PFSK-1 (cell line): ENCODE results near the gene GPAM.

Experiments
- FOXP2 ChIP-seq: optimal IDR thresholded peaks from 2 replicates; pipeline ENCODE3; 2011; ENCODE audit warnings: borderline replicate concordance, control low read depth, inconsistent platforms; ENCODE audit not compliant: insufficient read depth; ENCODE audit errors: extremely low read length, extremely low read depth
- POLR2AphosphoS5 ChIP-seq: IDR thresholded peaks from 2 replicates; pipeline ENCODE4 v1.6.1; 2012; ENCODE audit warnings: low read depth, mild to moderate bottlenecking, control low read depth, low read length, moderate library complexity
- SIN3A ChIP-seq: IDR thresholded peaks from 2 replicates; pipeline ENCODE4 v1.6.1; 2012; ENCODE audit warnings: mild to moderate bottlenecking, low read length, moderate library complexity, borderline replicate concordance; ENCODE audit not compliant: insufficient read depth
- TAF1 ChIP-seq: IDR thresholded peaks from 2 replicates; pipeline ENCODE4 v1.6.1; 2012; ENCODE audit warnings: low read length, control low read depth, borderline replicate concordance; ENCODE audit not compliant: insufficient read depth
- TF ChIP-seq, protein P1 (sequence below), 2 experiments: IDR thresholded peaks; 2 replicates each; pipeline versions ENCODE4 v1.6.1 to v1.8.0; 2011 to 2012; ENCODE audit warnings: low read depth in 2 of 2, low read length in 2 of 2, control low read depth in 1 of 2, inconsistent platforms in 1 of 2, mild to moderate bottlenecking in 1 of 2, moderate library complexity in 1 of 2; ENCODE audit not compliant: insufficient read depth in 1 of 2

The GPAM gene

DNA sequence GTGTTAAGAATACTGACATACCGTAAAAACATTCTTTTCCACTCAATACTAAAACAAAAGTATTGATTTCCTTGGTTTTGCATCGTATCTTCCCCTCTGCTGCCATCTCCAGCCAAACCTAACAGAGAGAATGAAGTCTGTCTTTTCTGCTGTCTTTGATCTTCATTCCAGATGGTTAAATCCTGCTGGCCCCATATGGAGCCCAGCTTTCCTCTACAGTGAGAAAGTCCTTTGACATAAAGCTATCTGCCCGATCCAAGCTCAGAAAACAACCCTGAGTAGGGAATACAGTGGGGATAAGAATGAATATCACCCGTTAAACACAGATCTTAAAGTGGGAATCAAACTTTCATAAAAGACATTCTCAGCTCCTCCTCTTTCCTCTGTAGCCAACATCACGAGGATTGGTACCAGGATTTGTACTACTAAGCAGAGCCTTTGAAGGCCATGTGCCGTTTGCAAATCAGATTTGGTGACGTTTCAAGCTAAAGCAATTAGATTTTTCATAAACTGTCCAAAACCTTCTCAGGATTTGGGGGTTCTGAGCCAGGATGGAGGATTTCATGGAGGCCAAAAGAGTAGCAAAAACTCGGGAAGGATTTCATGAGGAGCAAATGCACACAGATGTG lies 30.8 kb upstream of the GPAM start:
- TF ChIP-seq POLR2AphosphoS5 (no peak), SIN3A (no peak), FOXP2 (no peak), TAF1 (no peak)
- TF ChIP-seq, protein P1, sequence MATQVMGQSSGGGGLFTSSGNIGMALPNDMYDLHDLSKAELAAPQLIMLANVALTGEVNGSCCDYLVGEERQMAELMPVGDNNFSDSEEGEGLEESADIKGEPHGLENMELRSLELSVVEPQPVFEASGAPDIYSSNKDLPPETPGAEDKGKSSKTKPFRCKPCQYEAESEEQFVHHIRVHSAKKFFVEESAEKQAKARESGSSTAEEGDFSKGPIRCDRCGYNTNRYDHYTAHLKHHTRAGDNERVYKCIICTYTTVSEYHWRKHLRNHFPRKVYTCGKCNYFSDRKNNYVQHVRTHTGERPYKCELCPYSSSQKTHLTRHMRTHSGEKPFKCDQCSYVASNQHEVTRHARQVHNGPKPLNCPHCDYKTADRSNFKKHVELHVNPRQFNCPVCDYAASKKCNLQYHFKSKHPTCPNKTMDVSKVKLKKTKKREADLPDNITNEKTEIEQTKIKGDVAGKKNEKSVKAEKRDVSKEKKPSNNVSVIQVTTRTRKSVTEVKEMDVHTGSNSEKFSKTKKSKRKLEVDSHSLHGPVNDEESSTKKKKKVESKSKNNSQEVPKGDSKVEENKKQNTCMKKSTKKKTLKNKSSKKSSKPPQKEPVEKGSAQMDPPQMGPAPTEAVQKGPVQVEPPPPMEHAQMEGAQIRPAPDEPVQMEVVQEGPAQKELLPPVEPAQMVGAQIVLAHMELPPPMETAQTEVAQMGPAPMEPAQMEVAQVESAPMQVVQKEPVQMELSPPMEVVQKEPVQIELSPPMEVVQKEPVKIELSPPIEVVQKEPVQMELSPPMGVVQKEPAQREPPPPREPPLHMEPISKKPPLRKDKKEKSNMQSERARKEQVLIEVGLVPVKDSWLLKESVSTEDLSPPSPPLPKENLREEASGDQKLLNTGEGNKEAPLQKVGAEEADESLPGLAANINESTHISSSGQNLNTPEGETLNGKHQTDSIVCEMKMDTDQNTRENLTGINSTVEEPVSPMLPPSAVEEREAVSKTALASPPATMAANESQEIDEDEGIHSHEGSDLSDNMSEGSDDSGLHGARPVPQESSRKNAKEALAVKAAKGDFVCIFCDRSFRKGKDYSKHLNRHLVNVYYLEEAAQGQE (IDR thresholded peaks at IDR 0.05; ENCODE audit: insufficient read depth in 1 of 2, low read depth in 2 of 2, low read length in 2 of 2): no peak

DNA sequence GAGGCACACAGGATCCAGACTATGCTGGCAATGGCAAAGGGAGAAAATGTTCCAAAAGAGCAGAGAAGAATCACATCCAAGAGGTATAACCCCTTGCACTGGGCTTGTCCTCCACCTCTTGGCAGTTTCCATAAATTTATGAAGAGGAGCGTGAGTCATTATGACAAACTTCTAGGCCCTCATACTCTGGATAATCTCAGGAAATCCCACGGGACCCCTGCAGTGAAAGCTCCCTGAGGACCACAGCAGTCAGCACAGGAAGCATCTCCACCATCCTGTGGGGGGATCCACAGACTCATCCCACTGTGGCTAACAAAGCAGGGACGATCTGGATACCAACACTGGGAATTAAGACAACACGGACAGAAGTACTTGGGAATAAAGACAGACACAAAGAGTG lies 30.3 kb upstream of the GPAM start:
- no peak for TF ChIP-seq POLR2AphosphoS5
- TF ChIP-seq FOXP2: no peak
- TF ChIP-seq SIN3A: no peak
- TF ChIP-seq TAF1: no peak
- TF ChIP-seq, protein P1 (IDR thresholded peaks at IDR 0.05; ENCODE audit: insufficient read depth in 1 of 2, low read depth in 2 of 2, low read length in 2 of 2): no peak

DNA sequence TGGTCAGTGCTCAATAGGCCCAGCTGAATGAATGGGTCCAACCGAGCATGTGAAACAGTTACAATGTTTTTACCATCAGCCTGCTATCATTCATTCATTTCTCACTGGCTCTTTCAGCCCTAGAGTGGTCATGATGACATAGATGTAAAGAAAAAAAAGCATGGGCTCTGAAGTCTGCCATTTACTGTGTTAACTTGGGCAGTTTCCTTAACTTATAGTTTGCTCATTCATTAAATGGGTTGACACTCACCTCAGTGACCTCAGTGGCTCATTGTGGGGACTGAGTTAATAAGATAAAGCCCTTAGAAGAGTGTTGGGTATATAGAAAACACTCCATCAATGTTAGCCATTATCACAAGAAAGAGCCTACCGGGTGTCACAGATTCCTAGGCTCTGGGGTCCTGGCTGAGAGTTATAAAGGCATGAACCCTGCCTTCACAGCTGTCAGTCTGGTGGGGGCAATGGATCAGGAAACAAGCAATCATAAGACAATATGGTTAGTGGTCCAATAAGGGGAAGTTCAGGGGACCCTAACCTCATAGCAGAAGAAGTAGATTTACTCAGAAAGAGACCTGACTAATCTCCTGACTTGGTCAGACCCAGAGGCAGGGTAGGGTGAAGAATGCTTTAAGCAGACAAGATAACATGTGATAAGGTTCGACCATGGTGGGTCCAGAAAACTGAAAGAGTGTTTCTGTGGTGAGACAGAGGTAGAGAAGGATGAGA lies 29.7 kb upstream of the GPAM start:
- TF ChIP-seq SIN3A: no peak
- TF ChIP-seq TAF1: no peak
- TF ChIP-seq POLR2AphosphoS5: no peak
- TF ChIP-seq, protein P1 (IDR thresholded peaks at IDR 0.05; ENCODE audit: insufficient read depth in 1 of 2, low read depth in 2 of 2, low read length in 2 of 2): no peak
- no peak for TF ChIP-seq FOXP2

DNA sequence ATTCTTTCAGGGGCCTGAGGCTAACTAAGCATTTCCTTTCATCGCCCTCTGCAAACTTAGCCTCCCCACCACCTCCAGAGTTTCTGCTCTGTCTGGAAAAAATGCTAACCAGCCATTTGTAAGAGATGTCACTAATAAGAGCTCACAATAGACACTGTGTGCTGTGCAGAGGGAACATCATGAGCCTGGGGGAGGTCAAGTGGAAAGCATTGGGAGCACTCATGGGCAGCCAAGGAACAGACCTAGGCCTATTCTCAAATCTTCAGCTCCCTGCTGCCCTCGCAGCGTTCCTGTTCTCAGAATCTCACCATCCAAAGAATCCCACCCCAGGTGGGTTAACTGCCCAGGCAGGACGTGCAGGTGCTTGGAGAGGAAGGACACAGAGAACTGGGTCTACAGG lies 27.1 kb upstream of the GPAM start:
- TF ChIP-seq TAF1: no peak
- no peak for TF ChIP-seq POLR2AphosphoS5
- TF ChIP-seq FOXP2: no peak
- TF ChIP-seq, protein P1 (IDR thresholded peaks at IDR 0.05; ENCODE audit: insufficient read depth in 1 of 2, low read depth in 2 of 2, low read length in 2 of 2): no peak
- no peak for TF ChIP-seq SIN3A
